Stimulated activated CD8-positive, alpha-beta memory T cell treated with anti-CD3 and anti-CD28 coated beads, Interleukin-4, amount 100 ng/mL, for 4 hours (primary cell): ENCODE measurements around the gene MMP3.

Source experiments
- DNase-seq, 2 donors: peaks; one replicate each; pipeline ENCODE4 v3.0.0-alpha.2; 2020; ENCODE audit warnings: low read depth in 2 of 2, low spot score in 1 of 2

Gene MMP3

GRCh38 chr11:102832612-102833011, 10.8 kb downstream of the MMP3 start:
- no peak for DNase-seq

GRCh38 chr11:102831489-102832440, 11.6 kb downstream of the MMP3 start:
- no peak for DNase-seq

- no peak for DNase-seq
These were observed 12.3 kb downstream of the MMP3 start for GRCh38 chr11:102831128-102831488.

GRCh38 chr11:102830001-102830727, 13.2 kb downstream of the MMP3 start:
- DNase-seq, result no peak

GRCh38 chr11:102829316-102830000, 14.0 kb downstream of the MMP3 start:
- no peak for DNase-seq

- DNase-seq, result no peak
These were observed 18.9 kb downstream of the MMP3 start for GRCh38 chr11:102824556-102824955.

GRCh38 chr11:102819491-102819890, 23.9 kb downstream of the MMP3 start:
- DNase-seq, result no peak

- DNase-seq, result no peak
These were observed 29.9 kb downstream of the MMP3 start for GRCh38 chr11:102813484-102813883.

GRCh38 chr11:102812188-102812587, 31.2 kb downstream of the MMP3 start:
- no peak for DNase-seq

GRCh38 chr11:102810950-102811660, 32.3 kb downstream of the MMP3 start:
- DNase-seq, result no peak

GRCh38 chr11:102809971-102810370, 33.4 kb downstream of the MMP3 start:
- DNase-seq, result no peak

- DNase-seq, result no peak
These were observed 35.5 kb downstream of the MMP3 start for GRCh38 chr11:102807921-102808320.

- no peak for DNase-seq
These were observed 37.1 kb downstream of the MMP3 start for GRCh38 chr11:102806296-102806695.

- DNase-seq, result no peak
These were observed 41.1 kb downstream of the MMP3 start for GRCh38 chr11:102802341-102802740.

GRCh38 chr11:102800767-102801166, 42.6 kb downstream of the MMP3 start:
- DNase-seq, result no peak

GRCh38 chr11:102799681-102800340, 43.6 kb downstream of the MMP3 start:
- no peak for DNase-seq

- no peak for DNase-seq
These were observed 45.2 kb downstream of the MMP3 start, which contains the start of gene MMP1 for GRCh38 chr11:102798012-102798746. MMP1 (minus strand) TSS chr11:102798160; CDS start chr11:102798092, 68 bp downstream.

- no peak for DNase-seq
These were observed 49.0 kb downstream of the MMP3 start for GRCh38 chr11:102794382-102794781.

- no peak for DNase-seq
These were observed 49.6 kb downstream of the MMP3 start for GRCh38 chr11:102793677-102794290.
